WTC11 (cell line): ENCODE results near the gene BRD1. TPM values are rescaled to one million over a fixed set of nuclear protein-coding genes. Genes with fewer than 3 reads are reported as not detected.

Source experiments
- ATAC-seq: fragments of 200-7000 bp; cut with Tn5 transposase; 2 replicates; pipeline ENCODE4 v1.10.0; 2021; ENCODE audit warnings: mild to moderate bottlenecking, moderate library complexity
- CTCF ChIA-PET: fragments of 300-600 bp; sonication (Branson Sonifier 250); formaldehyde crosslinking; loops from one replicate; lab custom pipeline; 2021; ENCODE audit warnings: antibody characterized with exemption; lab: Charles Lee
- POLR2A ChIA-PET: fragments of 350-600 bp; sonication (Branson Sonifier 250); formaldehyde crosslinking; loops from one replicate; lab custom pipeline; 2021; ENCODE audit warnings: antibody characterized with exemption; lab: Charles Lee
- DNase-seq: peaks from one replicate; pipeline ENCODE4 v3.0.0; 2021; ENCODE audit warnings: low spot score
- H3K27ac Mint-ChIP-seq: 2 replicates; pipeline ENCODE4 v1.8.0; 2021; ENCODE audit warnings: mixed read lengths
- H3K27me3 Mint-ChIP-seq: 2 replicates; pipeline ENCODE4 v1.8.0; 2021; ENCODE audit warnings: low read depth, mild to moderate bottlenecking, moderate library complexity, mixed read lengths
- H3K36me3 Mint-ChIP-seq: 2 replicates; pipeline ENCODE4 v1.8.0; 2021; ENCODE audit warnings: mixed read lengths
- H3K4me1 Mint-ChIP-seq: 2 replicates; pipeline ENCODE4 v1.8.0; 2022; ENCODE audit warnings: mixed read lengths
- H3K4me3 Mint-ChIP-seq: 2 replicates; pipeline ENCODE4 v1.8.0; 2021; ENCODE audit warnings: mild to moderate bottlenecking, moderate library complexity, mixed read lengths
- H3K9me3 Mint-ChIP-seq: 2 replicates; pipeline ENCODE4 v1.8.0; 2021; ENCODE audit warnings: mixed read lengths
- ATF1 ChIP-seq: sonication (generic); formaldehyde crosslinking; IDR thresholded peaks from 2 replicates; pipeline ENCODE4 v1.8.1; 2023; ENCODE audit warnings: mild to moderate bottlenecking, moderate library complexity, missing genetic modification reagents
- CBFB ChIP-seq: sonication (generic); formaldehyde crosslinking; IDR thresholded peaks from 2 replicates; pipeline ENCODE4 v1.8.1; 2022; ENCODE audit warnings: mild to moderate bottlenecking, low read depth, missing genetic modification reagents
- CREM ChIP-seq: sonication (generic); formaldehyde crosslinking; IDR thresholded peaks from 2 replicates; pipeline ENCODE4 v1.8.1; 2022; ENCODE audit warnings: mild to moderate bottlenecking, missing genetic modification reagents, moderate library complexity
- FOXJ3 ChIP-seq: sonication (generic); formaldehyde crosslinking; IDR thresholded peaks from 2 replicates; pipeline ENCODE4 v1.9.0; 2021; ENCODE audit warnings: missing genetic modification reagents, mild to moderate bottlenecking, borderline replicate concordance
- IRF2 ChIP-seq: sonication (generic); formaldehyde crosslinking; IDR thresholded peaks from 2 replicates; pipeline ENCODE4 v1.8.0; 2022; ENCODE audit warnings: low read depth, missing genetic modification reagents, borderline replicate concordance
- NR3C1 ChIP-seq: sonication (generic); formaldehyde crosslinking; conservative IDR thresholded peaks from 2 replicates; pipeline ENCODE4 v1.8.1; 2023; ENCODE audit warnings: low read depth, mild to moderate bottlenecking, missing genetic modification reagents
- PRRX2 ChIP-seq: fragments of 250-450 bp; sonication (Bioruptor Pico); IDR thresholded peaks from 2 replicates; pipeline ENCODE4 v1.8.0; 2021; ENCODE audit warnings: mild to moderate bottlenecking
- RELA ChIP-seq: sonication (generic); formaldehyde crosslinking; IDR thresholded peaks from 2 replicates; pipeline ENCODE4 v1.8.1; 2022; ENCODE audit warnings: missing genetic modification reagents, mild to moderate bottlenecking, borderline replicate concordance
- RORB ChIP-seq: fragments of 250-450 bp; sonication (Bioruptor Pico); IDR thresholded peaks from 2 replicates; pipeline ENCODE4 v1.9.0; 2021; ENCODE audit warnings: mild to moderate bottlenecking
- SMAD4 ChIP-seq: sonication (generic); formaldehyde crosslinking; IDR thresholded peaks from 2 replicates; pipeline ENCODE4 v1.8.0; 2022; ENCODE audit warnings: mild to moderate bottlenecking, missing genetic modification reagents
- ZNF232 ChIP-seq: sonication (generic); formaldehyde crosslinking; IDR thresholded peaks from 2 replicates; pipeline ENCODE4 v1.8.0; 2022; ENCODE audit warnings: mild to moderate bottlenecking, missing genetic modification reagents
- ZNF263 ChIP-seq: sonication (generic); formaldehyde crosslinking; IDR thresholded peaks from 2 replicates; pipeline ENCODE4 v1.8.1; 2022; ENCODE audit warnings: low read depth, mild to moderate bottlenecking, moderate library complexity, missing genetic modification reagents
- ZNF532 ChIP-seq: fragments of 250-450 bp; sonication (Bioruptor Pico); IDR thresholded peaks from 2 replicates; pipeline ENCODE4 v1.9.0; 2021; ENCODE audit warnings: mild to moderate bottlenecking, borderline replicate concordance
- ZNF671 ChIP-seq: fragments of 250-450 bp; sonication (Bioruptor Pico); IDR thresholded peaks from 2 replicates; pipeline ENCODE4 v1.8.0; 2021; ENCODE audit warnings: mild to moderate bottlenecking
- total RNA-seq: library from RNA; stranded (reverse); gene quantifications from 3 replicates; pipeline ENCODE4 v1.2.3, GENCODE V29; 2021
- TF ChIP-seq, protein P1 (sequence below): sonication (generic); formaldehyde crosslinking; IDR thresholded peaks from 2 replicates; pipeline ENCODE4 v1.8.0; 2022; ENCODE audit warnings: missing genetic modification reagents
- TF ChIP-seq, protein P2 (sequence below): fragments of 250-450 bp; sonication (Bioruptor Pico); IDR thresholded peaks from 2 replicates; pipeline ENCODE4 v1.8.0; 2021; ENCODE audit warnings: mild to moderate bottlenecking
- TF ChIP-seq, protein P3 (sequence below): sonication (generic); formaldehyde crosslinking; IDR thresholded peaks from 2 replicates; pipeline ENCODE4 v1.8.1; 2023; ENCODE audit warnings: mild to moderate bottlenecking, missing genetic modification reagents, borderline replicate concordance

BRD1 gene
- total RNA-seq, 1 experiment from 2014 or later: 36.6 TPM

- no peak for TF ChIP-seq RORB (CRISPR knock-in tag)
- TF ChIP-seq ZNF532: no peak
- no peak for TF ChIP-seq IRF2 (CRISPR knock-in tag)
Observed at GRCh38 chr22:49779211-49779610, 48.5 kb downstream of the BRD1 start (continued).

- ChIA-PET POLR2A (no interaction called here), CTCF (no interaction called here)
- TF ChIP-seq, protein P1, sequence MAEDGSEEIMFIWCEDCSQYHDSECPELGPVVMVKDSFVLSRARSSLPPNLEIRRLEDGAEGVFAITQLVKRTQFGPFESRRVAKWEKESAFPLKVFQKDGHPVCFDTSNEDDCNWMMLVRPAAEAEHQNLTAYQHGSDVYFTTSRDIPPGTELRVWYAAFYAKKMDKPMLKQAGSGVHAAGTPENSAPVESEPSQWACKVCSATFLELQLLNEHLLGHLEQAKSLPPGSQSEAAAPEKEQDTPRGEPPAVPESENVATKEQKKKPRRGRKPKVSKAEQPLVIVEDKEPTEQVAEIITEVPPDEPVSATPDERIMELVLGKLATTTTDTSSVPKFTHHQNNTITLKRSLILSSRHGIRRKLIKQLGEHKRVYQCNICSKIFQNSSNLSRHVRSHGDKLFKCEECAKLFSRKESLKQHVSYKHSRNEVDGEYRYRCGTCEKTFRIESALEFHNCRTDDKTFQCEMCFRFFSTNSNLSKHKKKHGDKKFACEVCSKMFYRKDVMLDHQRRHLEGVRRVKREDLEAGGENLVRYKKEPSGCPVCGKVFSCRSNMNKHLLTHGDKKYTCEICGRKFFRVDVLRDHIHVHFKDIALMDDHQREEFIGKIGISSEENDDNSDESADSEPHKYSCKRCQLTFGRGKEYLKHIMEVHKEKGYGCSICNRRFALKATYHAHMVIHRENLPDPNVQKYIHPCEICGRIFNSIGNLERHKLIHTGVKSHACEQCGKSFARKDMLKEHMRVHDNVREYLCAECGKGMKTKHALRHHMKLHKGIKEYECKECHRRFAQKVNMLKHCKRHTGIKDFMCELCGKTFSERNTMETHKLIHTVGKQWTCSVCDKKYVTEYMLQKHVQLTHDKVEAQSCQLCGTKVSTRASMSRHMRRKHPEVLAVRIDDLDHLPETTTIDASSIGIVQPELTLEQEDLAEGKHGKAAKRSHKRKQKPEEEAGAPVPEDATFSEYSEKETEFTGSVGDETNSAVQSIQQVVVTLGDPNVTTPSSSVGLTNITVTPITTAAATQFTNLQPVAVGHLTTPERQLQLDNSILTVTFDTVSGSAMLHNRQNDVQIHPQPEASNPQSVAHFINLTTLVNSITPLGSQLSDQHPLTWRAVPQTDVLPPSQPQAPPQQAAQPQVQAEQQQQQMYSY (CRISPR knock-in tag): no peak
- no peak for TF ChIP-seq ZNF671 (CRISPR knock-in tag)
- TF ChIP-seq NR3C1 (CRISPR knock-in tag): no peak
- no peak for TF ChIP-seq FOXJ3 (CRISPR knock-in tag)
- TF ChIP-seq CREM (CRISPR knock-in tag): no peak
- TF ChIP-seq ZNF263 (CRISPR knock-in tag): no peak
- no peak for TF ChIP-seq CBFB
- TF ChIP-seq RELA (CRISPR knock-in tag): no peak
- no peak for TF ChIP-seq ATF1 (CRISPR knock-in tag)
- Mint-ChIP-seq H3K27me3 (no peaks in the 10 kb centered on the region), H3K4me3 (no peak overlapping the region), H3K4me1 (no peaks in the 10 kb centered on the region), H3K36me3 (peaks cover 30% of the 10 kb centered on the region), H3K27ac (peak overlapping the region; percentile 66), H3K9me3 (no peaks in the 10 kb centered on the region)
- DNase-seq (no peak), ATAC-seq (no peak)
Observed at GRCh38 chr22:49777569-49778249, 50.0 kb downstream of the BRD1 start.

DNA sequence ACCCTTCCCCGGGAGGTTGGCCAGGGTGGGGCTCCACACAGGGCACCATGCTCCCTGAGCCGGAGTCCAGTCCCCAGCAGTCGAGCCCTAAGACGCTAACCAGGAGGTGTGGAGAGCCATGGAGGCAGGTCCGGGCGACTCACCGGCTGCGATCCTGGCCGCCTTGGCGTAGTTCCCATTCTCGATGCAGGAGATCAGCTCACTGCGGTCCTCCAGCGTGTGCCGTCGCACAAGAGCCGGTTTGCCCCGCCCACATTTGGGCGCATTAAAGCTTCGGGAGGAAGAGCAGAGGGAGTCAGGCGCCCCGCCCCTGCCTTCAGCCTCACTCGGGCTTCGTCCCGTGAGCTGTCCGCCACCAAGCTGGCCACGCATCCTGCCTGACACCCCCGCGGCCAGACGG, 50.8 kb downstream of the BRD1 start:
- ChIA-PET CTCF (no interaction called here), POLR2A (no interaction called here)
- no peaks in the 10 kb centered on the region for H3K27me3 Mint-ChIP-seq
- H3K27ac Mint-ChIP-seq: no peak overlapping the region
- H3K9me3 Mint-ChIP-seq: no peaks in the 10 kb centered on the region
- no peak for ATAC-seq
- DNase-seq: no peak
- H3K4me3 Mint-ChIP-seq: no peak overlapping the region
- no peaks in the 10 kb centered on the region for H3K4me1 Mint-ChIP-seq
- peaks cover 30% of the 10 kb centered on the region for H3K36me3 Mint-ChIP-seq
- TF ChIP-seq, protein P2, sequence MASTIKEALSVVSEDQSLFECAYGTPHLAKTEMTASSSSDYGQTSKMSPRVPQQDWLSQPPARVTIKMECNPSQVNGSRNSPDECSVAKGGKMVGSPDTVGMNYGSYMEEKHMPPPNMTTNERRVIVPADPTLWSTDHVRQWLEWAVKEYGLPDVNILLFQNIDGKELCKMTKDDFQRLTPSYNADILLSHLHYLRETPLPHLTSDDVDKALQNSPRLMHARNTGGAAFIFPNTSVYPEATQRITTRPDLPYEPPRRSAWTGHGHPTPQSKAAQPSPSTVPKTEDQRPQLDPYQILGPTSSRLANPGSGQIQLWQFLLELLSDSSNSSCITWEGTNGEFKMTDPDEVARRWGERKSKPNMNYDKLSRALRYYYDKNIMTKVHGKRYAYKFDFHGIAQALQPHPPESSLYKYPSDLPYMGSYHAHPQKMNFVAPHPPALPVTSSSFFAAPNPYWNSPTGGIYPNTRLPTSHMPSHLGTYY (CRISPR knock-in tag): no peak
- no peak for TF ChIP-seq PRRX2 (CRISPR knock-in tag)
- TF ChIP-seq, protein P1 (CRISPR knock-in tag): no peak
- TF ChIP-seq, protein P3, sequence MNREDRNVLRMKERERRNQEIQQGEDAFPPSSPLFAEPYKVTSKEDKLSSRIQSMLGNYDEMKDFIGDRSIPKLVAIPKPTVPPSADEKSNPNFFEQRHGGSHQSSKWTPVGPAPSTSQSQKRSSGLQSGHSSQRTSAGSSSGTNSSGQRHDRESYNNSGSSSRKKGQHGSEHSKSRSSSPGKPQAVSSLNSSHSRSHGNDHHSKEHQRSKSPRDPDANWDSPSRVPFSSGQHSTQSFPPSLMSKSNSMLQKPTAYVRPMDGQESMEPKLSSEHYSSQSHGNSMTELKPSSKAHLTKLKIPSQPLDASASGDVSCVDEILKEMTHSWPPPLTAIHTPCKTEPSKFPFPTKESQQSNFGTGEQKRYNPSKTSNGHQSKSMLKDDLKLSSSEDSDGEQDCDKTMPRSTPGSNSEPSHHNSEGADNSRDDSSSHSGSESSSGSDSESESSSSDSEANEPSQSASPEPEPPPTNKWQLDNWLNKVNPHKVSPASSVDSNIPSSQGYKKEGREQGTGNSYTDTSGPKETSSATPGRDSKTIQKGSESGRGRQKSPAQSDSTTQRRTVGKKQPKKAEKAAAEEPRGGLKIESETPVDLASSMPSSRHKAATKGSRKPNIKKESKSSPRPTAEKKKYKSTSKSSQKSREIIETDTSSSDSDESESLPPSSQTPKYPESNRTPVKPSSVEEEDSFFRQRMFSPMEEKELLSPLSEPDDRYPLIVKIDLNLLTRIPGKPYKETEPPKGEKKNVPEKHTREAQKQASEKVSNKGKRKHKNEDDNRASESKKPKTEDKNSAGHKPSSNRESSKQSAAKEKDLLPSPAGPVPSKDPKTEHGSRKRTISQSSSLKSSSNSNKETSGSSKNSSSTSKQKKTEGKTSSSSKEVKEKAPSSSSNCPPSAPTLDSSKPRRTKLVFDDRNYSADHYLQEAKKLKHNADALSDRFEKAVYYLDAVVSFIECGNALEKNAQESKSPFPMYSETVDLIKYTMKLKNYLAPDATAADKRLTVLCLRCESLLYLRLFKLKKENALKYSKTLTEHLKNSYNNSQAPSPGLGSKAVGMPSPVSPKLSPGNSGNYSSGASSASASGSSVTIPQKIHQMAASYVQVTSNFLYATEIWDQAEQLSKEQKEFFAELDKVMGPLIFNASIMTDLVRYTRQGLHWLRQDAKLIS (CRISPR knock-in tag): no peak
- no peak for TF ChIP-seq ZNF232 (CRISPR knock-in tag)
- TF ChIP-seq SMAD4 (CRISPR knock-in tag): no peak
